Effector CD4-positive, alpha-beta T cell (primary cell): Measurements from ENCODE around the gene PRKCE.

Source experiments
- DNase-seq: peaks from one replicate; pipeline ENCODE4 v3.0.0-alpha.2; 2020

The PRKCE gene

DNA sequence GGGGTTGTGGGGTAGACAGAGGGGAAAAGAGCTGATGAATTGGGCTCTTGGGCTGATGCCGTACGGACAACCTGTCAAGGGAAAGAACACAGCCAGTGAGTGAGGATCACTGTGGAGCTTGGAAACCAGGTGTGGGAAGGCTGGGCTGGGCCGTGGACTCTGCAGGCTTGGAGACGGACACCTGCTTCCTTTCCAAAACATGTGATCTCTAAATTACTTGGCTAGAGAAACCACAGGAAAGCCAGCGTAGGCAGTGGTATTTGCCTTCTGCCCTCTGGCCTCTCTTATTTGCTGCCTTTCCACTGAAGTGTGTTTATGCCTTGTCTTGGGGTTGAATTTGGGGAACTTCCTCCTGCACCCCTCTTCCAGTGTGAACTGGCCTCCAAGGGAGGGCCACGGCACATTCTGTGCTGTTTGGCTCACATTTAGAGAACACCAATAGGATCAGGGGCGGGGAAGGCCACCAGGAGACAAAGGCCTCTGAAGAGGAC, 267.7 kb downstream of the PRKCE start:
- no peak for DNase-seq

GRCh38 chr2:45919711-45920111, 268.2 kb downstream of the PRKCE start:
- no peak for DNase-seq

DNA sequence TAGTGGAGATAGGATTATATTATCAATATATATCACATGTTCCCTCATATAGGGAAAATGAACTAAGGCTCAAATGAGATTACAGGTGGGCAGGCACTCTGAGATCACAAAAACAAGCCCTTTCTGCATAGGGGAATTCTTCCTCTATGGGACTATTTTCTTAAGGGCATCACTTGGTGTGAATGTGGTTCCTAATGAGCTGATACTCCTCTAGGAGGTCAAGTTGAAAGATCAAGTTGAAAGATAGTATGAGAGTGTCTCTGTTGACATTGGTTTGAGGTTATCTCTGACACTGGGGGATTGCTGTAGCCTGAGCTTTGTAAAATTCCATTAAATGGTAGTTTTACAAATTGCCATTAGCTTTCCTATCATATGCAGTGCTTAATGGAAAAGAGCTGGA, 270.4 kb downstream of the PRKCE start:
- DNase-seq: no peak

GRCh38 chr2:45922577-45922988, 271.1 kb downstream of the PRKCE start:
- DNase-seq: no peak

DNA sequence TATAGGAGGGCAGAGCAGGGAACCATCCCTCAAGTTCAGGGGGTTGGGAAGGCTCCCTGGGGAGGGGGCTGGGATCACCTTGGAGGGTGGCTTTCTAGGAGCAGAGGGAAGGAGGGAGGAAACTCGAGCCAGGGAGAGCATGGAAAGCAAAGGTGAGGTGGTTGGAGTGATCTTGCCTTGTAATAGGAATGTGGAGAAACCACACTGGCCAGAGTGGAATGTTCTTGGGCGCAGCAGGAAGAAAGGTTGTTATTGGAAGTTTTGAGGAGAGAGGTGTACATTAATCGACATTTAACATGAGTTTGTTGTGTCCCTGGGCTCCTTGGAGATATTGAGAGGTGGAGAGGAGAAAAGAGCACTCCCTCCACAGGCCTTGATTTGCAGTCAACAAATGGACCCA, 272.2 kb downstream of the PRKCE start:
- DNase-seq: no peak

- no peak for DNase-seq
Observed at GRCh38 chr2:45925026-45925425, 273.6 kb downstream of the PRKCE start.

- DNase-seq: no peak
Observed at GRCh38 chr2:45925636-45926366, 274.3 kb downstream of the PRKCE start.

DNA sequence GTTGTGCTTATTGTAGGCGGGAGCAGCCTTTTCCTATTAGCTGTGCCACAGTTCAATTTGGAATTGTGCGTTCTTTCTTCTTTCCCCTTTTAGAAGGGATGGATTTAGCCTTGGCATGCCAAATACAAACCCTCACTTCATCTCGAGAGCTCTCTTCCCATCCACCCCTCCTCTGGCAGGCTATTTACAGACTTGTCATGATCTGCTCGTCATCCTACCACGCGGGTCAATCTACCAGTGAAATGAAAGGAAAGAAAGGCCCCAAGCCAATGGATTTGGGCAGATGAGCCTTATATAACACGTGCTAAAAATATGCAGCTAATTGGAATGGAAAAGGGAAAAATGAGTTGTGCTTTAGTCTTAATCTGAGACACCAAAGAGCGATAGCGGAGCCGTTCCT, 277.5 kb downstream of the PRKCE start:
- no peak for DNase-seq

DNA sequence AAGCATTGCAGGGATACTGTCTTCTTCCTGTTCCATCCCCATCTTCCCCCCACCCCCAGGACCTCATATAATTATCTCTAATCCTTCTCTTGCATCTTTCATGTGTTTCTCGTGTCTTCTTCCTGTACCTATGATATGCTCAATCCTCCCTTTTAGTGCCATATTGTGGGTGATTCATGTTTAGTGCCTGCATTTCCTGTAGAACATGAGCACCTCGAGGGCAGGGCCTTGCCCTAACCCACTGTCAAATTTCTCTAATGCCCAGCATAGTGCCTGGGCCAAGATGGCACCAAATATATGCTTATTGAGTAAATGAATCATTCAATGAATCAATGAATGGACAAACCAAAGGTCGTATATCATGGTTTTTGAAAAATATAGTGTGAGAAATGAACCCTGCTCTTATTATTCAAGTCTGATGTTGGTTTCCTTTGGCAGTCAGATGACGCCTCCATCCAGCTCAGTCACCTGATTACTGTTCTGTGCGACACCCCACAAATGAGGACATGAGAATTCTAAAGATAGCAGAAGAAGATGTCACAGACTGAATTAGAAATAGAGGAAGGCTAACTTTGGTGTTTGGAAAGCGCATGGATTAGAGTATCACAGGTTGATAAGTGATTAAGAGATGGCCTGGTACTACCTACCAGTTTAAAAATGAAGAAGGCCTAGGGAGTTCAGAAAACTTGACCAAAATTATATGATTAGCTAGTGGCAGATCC, 278.4 kb downstream of the PRKCE start:
- no peak for DNase-seq

DNA sequence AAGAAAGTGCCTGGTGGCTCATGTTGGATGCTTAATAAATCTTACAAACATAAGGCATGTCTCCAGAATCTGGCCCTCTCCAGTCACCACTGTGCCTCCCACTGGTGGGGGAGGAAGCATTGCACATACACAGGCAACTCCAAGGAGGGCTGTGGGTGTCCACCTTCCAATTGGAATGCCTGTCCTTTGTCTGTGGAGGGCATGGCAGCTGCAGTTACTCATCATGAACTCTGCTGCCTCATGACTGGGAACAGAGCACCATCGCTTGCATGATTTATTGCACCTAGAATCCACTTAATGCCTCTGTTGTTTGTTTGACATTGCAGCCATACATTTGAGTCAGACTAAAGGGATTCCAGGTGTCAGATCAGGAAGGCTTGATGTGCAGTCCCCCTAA, 278.9 kb downstream of the PRKCE start:
- DNase-seq: no peak

GRCh38 chr2:45932278-45932975, 281.0 kb downstream of the PRKCE start:
- no peak for DNase-seq

- no peak for DNase-seq
Observed at GRCh38 chr2:45935791-45936622, 284.5 kb downstream of the PRKCE start.

DNA sequence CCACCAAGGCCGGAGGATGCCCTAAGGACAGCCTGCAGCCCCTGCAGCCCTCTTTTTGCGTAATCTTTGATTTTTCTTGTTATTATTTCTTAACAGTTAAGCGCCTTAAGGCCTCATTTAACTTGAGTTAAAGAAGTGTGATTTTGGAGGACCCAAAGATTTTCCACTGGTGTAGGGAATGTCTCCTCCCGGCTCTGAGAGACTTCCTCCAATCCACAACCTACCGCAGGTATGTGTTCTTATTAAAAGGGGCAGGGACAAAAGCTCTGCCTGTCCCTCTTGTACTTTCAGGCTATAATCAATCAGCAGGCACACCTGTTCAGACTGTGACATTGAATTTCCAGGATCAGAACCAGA, 285.1 kb downstream of the PRKCE start:
- DNase-seq: no peak

DNA sequence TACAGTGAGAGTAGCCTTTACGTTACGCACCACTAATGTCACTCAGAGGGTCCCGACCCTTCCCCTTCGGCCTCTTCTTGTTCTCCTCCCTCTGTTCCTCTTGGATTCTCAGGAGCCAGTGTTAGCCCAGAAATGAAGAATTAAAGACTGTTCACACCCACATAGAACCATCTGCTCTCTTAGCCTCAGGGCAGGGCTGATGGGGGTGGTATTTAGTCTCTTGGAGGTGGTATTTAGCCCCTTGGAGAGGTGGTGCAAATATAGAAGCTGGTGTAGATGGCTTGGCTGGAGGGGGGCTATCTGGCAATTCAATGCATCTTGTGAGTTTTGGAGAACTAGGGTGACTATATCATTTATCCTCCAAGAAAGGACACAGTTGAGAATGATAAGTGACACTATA, 286.5 kb downstream of the PRKCE start:
- DNase-seq: no peak

- DNase-seq: no peak
Observed at GRCh38 chr2:45938649-45939511, 287.4 kb downstream of the PRKCE start.

GRCh38 chr2:45941531-45942236, 290.2 kb downstream of the PRKCE start:
- no peak for DNase-seq

DNA sequence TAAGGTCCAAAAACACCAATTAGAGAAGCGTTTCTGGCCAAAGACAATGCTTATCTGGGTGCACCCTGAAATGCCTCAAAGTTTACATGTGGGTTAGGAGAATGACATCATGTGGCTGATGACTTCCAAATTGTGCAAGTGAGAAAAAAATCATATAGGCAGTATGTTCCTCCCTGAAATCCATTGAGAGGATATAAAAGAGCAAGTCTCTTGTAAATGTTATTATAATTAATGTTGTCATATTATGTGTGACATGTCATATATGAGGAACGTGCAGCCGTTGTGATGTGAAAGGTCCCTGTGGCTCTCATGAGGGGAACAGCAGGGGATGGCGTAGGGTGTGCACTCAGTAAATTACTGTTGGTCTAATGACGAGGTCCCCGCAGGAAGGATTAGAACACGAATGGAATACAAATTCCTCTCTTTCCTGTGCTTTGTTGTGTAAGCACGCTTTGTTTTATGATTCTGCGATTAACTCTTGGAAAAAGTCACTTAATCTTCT, 290.8 kb downstream of the PRKCE start:
- DNase-seq: no peak

GRCh38 chr2:45943219-45944044, 292.0 kb downstream of the PRKCE start:
- DNase-seq: no peak

GRCh38 chr2:45944074-45944473, 292.6 kb downstream of the PRKCE start:
- DNase-seq: no peak

DNA sequence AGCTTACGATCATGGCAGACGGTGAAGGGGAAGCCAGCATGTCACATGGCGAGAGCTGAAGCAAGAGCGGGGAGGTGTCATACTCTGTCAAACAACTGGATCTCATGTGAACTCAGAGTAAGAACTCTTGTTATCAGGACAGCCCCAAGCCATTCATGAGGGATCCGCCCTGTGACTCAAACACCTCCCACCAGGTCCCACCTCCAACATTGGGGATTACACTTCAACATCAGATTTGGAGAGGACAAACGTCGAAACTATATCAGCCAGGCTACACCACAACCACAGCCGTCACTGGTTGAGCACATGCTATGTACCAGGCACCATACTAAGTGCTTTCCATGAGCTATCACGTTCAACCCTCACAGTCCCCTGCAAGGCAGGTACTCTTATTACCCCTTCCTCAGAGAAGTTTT, 293.8 kb downstream of the PRKCE start:
- DNase-seq: no peak
